Daoy (cell line): ENCODE measurements around the gene TMEM259. TPM values are rescaled to one million over a fixed set of nuclear protein-coding genes. Genes with fewer than 3 reads are reported as not detected.

Experiments used
- DNase-seq: peaks from one replicate; pipeline ENCODE4 v3.0.0-alpha.2; 2015; ENCODE audit warnings: low read depth
- total RNA-seq: library from RNA; depleted of rRNA; stranded (reverse); fragments of >200 nt; shearing (Covaris generic); gene quantifications from 2 replicates; pipeline ENCODE4 v1.2.3, GENCODE V29; 2014

TMEM259 gene
- total RNA-seq, 1 experiment from 2014 or later, result 81.7 TPM

DNA sequence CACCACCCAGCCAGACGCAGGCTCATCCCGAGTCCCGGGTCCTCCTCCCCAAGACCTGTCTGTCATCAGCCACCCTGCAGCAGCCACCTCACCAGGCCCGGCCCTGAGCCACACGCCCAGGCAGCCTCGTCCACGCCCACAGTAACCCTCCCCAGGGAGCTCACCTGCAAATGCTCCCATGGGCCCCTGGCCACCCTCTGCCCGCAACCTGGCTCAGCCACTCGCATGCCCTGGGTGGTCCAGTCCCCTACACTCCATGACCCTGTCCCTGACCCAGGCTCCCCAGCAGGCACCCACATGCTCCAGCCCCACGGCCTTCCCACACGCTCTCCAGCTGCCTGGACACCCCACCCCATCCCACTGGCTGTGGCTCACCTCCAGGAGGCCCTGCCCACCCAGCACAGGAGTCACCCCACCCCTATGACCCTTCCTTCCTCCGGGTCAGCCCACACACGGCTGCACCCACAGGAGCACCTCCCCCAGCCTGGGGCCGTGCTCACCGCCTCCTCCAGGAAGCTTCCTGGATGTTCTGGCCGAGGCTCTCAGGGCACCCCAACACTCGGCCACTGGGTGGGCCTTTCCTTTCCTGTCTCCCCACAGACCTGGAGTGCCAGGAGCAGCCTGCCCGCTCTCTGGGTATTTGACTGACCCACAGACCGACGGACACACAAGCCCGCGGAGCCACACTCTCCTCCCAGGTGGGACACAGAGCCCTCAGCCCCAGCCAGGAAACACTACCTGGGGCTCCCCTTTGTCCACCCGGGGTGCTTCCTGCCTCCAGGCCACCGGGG lies 3.6 kb downstream of the TMEM259 start:
- no peak for DNase-seq

DNA sequence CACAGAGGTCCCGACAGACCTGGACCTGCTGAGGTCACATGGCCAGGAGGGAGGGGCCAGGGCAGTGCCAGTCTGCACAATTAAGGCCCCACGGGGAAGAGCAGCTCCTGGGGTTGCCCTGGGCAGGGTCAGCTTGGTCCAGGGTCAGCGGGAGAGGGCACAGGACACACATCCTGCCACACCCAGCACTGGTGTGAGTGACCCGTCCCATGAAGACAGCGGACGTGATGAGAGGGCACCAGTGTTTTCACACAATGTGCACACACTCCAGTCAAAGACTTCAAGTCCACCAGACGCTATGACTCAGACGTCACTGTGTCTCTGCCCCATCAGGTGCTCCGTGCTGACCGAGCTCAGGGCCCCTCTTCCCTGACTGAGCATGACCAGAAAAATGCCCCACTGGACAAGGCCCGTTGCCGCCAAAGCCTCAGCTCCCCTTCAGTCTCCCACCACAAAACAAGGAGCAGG lies 4.2 kb downstream of the TMEM259 start:
- DNase-seq, result no peak

DNA sequence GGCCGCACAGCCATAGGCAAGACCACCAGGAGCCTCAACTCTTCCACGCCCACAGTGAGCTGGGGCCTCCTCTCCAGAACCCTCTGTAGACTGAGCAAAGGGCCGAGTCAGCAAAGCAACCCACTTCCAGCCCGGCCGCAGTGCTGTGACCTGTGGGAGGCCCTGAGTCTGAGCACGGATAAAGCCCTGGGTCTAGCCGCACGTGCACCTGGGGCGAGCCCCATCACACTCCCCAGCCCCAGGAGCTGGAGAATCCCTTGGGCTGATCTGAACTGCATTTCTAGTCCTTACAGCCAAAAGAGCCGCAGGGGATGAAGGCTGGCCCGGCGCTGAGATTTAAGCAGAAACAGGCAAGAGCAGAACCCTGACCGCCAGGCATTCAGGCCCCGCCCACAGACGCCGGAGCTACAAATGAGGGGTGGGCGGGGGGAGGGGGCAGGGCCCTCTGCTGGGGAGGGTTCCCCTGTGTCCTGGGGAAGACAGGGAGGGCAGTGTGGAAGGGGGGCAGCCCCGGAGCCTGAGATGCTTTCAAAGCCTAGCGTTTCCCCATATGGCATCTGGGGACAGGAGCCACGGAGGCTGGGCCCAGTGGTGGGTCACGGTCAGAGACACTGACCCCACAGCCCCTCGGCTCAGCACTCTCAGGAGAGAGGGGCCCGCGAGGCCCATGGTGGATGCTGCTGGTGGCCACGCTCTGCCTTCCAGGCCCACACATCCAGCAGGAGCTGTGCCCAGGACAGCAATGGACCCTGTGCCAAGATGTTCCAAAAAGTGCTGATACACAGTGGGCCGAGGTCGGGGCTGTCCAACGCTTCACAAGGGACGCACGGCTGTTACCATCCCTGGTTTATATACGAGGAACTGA lies 4.9 kb downstream of the TMEM259 start:
- no peak for DNase-seq

DNA sequence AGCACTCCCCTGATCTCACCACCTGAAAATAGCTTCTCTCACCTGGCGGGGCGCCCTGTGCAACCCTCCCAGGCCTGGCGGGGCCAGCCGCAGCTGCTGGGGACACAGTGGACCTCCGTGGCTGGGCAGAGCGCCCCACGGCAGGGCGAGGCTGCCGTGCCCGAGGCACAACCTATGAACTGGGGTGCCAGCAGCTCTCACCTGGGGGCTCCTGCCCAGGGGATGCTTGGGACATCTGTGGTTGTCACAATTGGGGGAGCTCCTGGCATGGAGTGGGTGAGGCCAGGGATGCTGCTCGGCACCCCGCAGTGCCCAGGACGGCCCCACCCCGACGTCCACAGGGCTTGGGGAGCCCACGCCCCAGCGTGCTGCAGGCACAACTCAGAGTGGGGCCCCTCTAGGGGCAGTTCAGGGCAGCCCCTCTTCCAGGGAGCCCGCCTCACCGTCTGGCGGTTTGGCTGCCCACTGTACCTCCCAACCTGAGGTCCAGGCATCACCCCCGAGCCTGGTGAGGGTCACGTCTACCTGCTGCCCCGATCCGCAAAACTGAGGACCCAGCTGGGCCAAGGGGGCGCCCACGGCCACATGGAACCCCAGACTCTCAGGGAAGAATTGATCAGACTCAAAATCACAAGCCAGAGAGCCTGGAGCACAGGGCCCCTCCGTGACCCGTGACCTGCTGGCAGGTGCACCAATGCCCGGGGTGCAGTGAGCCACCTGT lies 5.7 kb downstream of the TMEM259 start:
- DNase-seq, result no peak

DNA sequence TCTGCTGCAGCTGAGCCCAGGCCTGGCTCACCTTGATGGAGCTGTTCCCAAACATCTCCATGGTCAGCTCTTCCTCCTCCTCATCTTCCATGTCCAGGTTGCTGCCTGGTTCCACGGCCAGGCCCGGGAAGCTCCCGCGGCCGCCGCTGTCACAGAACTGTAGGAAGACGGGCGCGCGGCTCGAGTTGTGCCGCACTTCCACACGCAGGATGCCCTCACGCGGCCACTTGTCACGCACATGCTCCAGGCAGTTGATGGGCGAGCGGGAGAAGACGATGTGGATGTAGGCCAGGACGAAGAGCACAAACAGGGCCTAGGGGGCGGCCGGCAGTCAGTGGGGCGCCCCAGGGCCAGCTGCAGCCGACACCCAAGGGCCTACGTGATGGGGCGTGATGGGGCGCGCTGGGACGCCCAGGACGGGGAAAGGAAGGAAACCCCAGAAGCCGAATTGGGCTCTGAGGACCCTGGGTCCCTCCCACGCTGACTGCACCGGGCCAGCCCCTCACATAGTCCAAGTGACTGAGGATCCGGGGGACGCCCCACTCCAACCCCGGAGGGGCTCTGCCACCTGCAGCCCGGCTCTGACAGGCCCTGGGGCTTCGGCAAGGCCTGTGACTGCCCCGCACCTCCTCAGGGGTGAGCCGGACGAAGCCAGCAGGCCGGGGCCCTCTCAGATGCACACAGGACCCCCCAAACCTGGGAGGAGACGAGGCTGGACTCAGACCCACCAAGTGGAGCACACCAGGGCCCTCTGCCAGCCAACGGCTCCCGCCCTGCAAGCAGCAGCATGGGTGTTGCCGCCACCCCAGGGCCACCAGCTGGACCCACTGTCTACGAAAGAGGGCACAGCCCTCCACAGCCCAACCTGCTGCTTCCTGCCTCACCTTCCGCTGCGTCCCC lies 6.5 kb downstream of the TMEM259 start:
- no peak for DNase-seq

DNA sequence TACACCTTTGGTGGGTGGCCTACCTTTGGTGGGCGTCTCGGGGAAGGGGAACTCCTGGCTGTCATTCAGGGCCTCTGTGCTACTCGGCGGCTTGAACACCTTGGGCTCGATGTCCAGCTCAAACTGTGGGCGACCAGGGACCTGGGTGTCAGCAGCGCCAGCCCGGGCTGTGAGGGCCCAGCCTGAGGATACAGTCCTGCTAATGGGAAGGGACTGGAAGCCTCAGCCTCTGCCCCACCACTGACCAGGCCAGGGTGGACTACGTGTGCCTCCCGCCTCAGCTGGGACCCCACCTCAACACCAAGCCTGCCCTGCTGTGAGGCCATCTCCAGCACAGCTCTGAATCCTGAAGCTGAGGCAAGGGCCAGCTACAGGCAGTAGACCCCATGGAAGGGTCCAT lies 7.7 kb downstream of the TMEM259 start:
- no peak for DNase-seq

DNA sequence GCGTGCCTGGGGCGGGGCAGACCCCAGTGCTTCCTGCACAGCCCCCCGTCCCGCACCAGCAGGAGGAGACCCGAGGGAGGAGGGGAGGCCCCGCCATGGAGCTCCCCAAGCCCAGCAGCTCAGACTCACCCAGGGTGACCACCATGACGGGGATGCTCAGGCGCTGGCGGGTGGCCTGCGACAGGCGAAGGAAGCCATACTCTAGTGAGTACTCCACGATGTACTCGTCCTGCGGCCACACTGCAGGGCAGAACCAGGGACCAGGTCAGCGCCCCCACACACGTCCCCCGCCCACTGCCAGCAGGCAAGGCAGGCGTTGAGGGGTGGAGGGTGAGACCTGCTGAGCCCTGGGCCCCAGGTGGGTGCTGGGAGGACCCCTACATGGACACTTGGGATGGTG lies 8.6 kb downstream of the TMEM259 start:
- DNase-seq, result no peak

DNA sequence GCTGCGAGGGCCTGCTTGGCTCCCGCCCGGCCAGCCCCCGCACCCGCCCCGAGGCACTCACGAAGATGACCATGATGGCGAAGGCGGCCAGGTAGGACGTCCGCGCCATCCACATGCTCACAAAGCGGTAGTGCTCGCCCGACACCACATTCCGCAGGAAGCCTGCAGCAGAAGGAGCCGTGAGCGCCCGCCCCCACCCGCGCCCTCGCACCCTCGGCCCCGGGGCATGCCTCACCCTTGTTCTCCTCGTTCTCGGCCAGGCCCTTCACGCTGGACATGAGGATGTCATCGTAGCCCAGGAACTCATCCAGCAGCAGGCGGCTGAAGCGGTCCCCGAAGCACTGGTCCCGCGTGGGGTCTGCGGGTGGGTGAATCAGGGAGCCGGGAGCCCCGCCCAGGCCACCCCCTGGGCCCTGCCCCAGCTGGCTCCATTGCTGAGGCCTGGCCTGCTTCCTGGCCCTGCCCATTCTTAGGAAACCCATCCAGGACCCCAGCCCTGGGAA lies 9.0 kb downstream of the TMEM259 start:
- no peak for DNase-seq

DNA sequence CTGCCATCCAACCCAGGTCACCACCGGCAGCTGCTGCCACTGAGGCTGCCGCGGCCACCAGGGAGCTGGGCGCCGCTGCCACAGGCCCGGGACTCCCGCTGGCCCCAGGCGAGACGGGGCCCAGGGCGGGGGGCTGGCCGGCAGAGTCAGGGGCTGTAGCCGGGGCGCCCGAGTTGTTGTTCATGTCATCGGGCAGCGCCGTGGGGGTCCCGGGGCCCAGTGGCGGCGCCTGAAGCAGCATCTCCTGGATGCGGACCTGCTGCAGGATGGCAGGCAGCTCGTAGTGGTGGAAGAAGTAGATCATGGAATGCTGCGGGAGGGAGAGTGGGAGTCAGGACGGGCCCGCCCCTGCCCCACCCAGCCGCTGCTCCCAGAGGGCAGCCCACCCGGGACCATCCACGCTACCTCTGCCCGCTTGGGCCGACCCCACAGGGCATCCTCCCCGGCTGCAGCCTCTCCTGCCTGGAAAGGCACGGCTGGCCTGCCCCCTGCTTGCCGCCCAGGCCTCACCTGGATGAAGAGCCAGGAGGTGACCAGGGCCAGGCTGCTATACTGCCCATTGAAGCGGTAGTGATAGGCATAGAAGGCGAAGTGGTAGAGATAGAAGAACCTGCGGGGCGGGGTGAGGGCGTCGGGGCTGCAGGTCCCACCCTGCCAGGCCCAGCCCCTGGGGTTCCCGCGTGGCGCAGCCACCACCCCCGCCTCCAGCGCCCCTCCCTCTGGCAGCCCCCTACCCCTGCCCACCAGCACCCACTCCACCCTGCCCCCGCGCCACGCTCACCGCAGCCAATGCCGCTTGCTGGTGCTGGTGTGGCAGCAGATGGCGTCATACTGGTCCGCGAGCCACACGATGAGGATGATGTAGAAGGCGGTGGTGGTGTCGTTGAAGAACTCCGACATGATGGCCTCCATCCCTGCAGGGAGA lies 10.1 kb downstream of the TMEM259 start:
- DNase-seq, result no peak

DNA sequence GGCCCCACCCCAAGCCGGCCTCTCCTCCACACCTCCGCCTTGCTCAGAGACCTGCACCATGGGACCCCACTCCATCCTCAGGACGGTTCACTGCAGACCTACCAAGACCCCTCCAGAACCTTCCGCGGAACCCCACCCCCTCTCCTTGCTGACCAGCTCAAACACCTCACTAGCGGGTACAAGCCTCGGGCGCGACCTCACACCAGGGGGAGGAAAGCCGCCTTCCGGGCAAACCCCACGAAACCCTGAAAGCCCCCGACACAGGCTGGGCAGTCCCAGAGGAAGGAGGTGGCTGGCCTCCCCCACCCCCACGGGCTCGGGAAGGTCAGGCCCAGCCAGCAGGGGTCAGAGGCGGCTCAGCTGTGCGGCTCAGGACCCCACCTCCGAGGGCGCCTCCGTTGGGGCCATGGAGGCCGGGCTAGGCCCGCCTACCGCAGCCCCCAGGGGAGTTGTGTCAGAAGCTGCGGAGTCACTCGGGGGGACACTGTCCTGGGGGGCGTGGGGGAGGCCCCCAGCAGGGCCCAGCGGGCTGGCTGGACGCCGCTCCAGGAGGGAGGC lies 10.9 kb downstream of the TMEM259 start:
- DNase-seq, result no peak

DNA sequence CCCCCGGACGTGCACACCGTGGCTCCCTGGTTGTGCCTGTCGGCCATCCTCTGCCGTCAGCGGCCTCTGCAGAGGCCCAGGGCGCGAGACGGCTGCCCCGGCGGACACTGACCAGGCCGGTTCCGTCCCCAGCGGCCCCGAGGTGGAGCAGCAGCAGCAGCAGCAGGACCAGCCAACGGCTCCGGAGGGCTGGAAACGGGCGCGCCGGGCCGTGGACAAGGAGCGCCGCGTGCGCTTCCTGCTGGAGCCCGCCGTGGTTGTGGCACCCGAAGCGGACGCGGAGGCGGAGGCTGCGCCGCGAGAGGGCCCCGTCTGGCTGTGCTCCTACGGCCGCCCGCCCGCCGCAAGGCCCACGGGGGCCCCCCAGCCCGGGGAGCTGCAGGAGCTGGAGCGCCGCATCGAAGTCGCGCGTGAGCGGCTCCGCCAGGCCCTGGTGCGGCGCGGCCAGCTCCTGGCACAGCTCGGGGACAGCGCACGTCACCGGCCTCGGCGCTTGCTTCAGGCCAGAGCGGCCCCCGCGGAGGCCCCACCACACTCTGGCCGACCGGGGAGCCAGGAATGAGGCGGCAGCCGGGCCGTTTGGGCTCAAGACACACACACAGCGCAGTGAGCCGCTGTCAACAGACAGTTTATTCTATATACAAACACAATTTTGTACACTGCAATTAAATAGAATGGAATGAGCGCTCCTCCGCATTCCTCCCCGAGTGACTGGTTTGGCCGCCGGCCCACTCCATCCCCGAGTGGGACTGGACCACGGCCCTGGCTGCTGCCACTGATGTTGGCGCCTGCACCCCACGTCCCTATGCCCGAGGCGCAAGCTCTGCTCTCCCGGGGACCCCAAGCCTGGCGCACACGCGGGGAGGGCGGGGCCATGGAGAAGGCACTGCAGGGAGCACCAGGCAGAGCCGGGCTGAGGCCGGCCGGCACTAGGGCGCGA lies 11.6 kb downstream of the TMEM259 start:
- DNase-seq, result no peak

DNA sequence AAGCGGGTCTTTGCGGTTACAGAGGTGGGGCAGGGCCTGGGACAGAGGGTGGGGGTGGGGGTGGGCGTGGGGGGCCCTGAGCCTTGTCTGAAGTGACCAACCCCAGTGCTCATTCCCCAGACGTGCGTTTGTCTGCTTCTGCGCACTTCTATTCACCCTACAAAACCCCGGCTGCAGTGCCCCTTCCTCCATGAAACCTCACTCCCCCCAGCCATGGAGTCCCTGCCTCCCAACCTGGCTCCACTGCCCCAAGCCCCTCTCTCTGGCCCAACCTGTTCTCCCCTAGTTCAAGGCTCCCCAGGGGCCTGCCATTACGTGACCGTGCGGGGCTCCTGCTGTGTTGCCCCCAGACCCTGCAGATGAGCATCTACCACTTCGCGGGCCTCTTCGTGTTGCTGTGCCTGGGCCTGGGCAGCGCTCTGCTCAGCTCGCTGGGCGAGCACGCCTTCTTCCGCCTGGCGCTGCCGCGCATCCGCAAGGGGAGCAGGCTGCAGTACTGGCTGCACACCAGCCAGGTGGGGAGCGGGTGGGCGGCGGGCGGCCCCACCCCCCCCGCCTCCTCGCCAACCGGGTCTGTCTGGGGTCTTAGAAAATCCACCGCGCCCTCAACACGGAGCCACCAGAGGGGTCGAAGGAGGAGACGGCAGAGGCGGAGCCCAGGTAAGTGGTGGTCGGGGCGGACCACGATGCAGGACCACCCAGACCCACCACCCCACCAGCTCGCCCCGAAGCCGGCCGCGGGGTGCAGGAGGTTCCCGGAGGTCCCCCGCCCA lies 12.5 kb downstream of the TMEM259 start:
- no peak for DNase-seq

DNA sequence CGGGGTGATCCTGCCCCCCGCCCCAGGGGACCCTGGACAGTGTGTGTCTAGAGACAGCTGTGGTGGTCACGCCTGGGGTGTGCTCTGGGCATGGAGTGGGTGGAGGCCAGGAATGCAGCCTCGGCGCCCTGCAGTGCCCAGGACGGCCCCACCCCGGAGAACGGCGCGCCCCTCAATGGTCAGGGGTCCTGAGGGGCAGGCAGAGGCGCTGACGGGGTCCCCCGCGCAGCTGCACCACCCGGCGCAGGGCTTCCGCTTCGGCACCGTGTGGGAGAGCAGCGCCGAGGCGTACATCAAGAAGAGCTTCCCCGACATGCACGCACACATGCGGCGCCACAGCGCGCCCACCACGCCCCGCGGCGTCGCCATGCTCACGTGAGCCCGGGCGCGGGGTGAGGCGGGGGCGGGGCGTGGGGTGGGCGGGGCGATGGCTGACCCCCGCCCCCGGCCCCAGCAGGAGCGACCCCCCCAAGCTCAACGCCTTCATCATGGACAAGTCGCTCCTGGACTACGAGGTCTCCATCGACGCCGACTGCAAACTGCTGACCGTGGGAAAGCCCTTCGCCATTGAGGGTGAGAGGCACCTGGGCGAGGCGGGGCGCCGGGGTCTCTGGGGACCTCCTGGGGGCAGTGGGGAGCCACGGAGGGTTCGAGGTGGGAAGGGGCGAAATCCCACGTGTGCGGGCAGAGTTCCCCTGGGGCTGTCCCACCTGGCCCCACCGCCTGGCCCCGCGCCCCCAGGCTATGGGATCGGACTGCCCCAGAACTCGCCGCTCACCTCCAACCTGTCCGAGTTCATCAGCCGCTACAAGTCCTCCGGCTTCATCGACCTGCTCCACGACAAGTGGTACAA lies 13.3 kb downstream of the TMEM259 start:
- no peak for DNase-seq

DNA sequence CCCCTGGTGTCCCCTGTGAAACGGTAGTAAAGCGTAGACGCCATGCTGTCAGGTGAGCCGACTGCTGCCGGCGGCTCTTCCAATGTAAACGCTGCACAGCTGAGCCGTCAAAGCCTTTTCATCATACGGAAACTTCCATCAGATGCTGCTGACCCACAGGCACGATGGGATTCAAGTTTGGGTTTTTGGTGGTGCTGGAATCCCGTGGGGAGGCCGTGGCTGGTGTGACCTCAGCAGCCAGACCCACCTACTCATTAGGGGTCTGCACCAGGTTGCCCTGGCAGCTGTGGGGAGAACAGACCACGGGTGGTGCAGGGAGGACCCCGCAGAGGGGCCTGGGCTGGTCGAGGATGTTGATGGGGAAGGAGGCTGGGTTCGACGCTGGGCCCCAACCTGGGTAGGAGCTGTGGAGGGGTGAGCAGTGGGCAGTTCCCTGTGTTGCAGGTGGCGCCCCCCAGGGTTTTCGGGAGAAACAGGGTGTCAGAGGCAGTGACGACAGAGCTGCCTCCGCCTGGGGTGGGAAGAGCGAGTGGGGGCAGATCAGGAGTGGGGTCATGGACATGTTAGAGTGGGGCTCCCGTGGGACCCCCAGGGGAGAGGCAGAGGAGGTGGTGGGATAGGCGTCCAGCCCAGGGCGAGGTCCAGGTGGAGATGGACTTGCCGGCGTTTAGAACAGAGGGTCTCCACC lies 14.1 kb downstream of the TMEM259 start:
- no peak for DNase-seq

DNA sequence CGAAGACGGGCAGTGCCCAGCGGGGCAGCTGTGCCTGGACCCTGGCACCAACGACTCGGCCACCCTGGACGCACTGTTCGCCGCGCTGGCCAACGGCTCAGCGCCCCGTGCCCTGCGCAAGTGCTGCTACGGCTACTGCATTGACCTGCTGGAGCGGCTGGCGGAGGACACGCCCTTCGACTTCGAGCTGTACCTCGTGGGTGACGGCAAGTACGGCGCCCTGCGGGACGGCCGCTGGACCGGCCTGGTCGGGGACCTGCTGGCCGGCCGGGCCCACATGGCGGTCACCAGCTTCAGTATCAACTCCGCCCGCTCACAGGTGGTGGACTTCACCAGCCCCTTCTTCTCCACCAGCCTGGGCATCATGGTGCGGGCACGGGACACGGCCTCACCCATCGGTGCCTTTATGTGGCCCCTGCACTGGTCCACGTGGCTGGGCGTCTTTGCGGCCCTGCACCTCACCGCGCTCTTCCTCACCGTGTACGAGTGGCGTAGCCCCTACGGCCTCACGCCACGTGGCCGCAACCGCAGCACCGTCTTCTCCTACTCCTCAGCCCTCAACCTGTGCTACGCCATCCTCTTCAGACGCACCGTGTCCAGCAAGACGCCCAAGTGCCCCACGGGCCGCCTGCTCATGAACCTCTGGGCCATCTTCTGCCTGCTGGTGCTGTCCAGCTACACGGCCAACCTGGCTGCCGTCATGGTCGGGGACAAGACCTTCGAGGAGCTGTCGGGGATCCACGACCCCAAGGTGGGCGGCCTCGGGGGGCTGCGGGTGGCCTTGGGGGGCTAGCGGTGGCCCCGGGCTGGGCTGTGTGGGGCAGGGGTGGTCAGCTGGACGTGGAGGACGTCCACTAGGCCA lies 15.9 kb downstream of the TMEM259 start:
- no peak for DNase-seq
